ENCODE results near the gene SEPHS2.

- TF ChIP-seq, protein P1, sequence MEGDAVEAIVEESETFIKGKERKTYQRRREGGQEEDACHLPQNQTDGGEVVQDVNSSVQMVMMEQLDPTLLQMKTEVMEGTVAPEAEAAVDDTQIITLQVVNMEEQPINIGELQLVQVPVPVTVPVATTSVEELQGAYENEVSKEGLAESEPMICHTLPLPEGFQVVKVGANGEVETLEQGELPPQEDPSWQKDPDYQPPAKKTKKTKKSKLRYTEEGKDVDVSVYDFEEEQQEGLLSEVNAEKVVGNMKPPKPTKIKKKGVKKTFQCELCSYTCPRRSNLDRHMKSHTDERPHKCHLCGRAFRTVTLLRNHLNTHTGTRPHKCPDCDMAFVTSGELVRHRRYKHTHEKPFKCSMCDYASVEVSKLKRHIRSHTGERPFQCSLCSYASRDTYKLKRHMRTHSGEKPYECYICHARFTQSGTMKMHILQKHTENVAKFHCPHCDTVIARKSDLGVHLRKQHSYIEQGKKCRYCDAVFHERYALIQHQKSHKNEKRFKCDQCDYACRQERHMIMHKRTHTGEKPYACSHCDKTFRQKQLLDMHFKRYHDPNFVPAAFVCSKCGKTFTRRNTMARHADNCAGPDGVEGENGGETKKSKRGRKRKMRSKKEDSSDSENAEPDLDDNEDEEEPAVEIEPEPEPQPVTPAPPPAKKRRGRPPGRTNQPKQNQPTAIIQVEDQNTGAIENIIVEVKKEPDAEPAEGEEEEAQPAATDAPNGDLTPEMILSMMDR (IDR thresholded peaks at IDR 0.05; ENCODE audit: borderline replicate concordance, extremely low read depth, low read length, poor library complexity, severe bottlenecking) = no peak
- TF ChIP-seq EZH2 (IDR thresholded peaks at IDR 0.05; ENCODE audit: borderline replicate concordance, low read depth, low read length, severe bottlenecking) = no peak
Measured at GRCh38 chr16:30443631-30444030, 2.0 kb downstream of the SEPHS2 start.
